NCI-H2196 treated with DMSO at 0.1 percent for 48 hours (cell line): Measurements from ENCODE around the gene SAMD14.

Experiments
- DNase-seq: peaks from one replicate; lab custom pipeline; 2025; ENCODE audit not compliant: unreplicated experiment; lab: John Stamatoyannopoulos, UW

The SAMD14 gene

DNA sequence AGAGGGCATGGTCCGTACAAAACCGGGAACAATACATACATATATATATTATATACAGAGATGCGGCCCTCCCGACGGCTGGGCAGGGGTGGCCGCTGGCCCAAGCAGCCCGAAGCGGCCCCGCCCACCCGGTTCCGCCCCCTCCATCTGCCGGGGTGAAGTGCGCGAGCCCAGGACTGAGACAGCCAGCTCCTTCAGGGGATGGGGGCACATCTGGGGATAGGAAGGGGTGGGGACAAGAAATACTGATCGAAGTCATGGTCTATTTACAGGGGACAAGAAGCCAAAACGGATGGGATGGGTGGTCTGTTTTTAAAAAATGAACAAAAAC is 3.8 kb upstream of the SAMD14 start:
- no peak for DNase-seq

DNA sequence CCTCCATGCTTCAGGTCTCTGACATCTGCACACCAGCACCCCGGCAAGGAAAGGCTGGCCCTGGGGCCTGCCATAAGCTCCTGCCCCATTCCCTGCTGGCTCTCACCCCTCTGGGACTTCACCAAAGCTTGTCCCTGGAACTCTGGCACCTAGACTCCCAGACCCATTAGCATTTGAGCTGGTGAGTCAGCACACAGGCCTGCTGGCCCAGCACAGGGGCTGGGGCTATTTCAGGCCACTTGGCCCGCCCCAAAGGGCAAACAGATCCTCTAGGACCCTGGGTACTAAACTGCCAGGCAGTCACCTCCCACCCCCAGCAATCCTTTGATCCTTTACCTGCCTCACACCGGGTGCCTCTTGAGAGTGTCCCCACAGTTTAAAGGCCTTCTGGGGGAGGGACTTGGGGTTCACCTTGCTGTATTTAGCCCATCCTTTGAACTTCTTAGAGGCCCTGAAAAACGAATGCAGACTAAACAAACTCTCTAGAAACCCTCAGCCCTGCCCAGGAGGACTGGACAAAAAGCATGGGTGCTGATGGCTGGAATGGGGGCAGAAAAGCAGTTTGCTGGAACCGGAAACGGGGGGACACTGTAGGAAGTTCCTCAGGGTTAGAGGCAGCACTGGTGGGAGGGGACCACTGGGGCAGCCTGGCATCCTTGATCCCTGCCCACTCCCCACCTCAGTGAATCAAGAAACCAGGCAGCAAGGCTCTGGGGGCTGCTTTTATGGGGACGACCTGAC is 3.2 kb upstream of the SAMD14 start:
- DNase-seq = no peak

DNA sequence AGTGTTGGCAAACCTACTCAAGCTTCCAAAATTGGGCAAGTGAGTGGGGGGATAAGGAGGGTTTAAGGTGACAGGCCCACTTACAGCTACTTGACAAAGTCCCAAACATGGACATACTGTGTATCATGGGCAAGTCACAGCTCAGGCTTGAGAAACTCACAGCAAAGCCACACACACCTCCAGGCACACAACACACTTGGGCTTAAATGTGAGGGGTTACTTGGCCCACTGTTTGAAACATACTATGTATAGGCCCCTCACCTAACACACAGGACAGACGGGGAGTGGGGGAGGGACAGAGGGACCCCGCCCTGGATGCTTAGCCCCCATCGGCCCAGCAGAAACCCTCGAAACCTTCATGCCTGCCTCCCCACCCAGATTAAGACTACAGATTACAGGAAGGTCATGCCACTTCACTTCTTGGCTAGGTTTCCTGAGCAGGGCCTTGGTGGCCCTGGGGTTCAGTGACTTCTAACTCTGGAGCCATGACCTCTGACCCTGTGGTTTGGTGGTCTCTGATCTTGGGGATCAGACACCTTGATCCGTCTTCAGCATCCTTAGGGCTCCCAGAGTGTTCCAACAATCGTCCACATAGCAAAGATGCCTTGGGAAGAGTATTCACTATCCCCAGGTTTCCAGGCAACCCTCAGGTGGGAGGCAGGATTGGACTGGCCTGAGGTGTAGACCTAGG is 2.3 kb upstream of the SAMD14 start:
- no peak for DNase-seq

DNA sequence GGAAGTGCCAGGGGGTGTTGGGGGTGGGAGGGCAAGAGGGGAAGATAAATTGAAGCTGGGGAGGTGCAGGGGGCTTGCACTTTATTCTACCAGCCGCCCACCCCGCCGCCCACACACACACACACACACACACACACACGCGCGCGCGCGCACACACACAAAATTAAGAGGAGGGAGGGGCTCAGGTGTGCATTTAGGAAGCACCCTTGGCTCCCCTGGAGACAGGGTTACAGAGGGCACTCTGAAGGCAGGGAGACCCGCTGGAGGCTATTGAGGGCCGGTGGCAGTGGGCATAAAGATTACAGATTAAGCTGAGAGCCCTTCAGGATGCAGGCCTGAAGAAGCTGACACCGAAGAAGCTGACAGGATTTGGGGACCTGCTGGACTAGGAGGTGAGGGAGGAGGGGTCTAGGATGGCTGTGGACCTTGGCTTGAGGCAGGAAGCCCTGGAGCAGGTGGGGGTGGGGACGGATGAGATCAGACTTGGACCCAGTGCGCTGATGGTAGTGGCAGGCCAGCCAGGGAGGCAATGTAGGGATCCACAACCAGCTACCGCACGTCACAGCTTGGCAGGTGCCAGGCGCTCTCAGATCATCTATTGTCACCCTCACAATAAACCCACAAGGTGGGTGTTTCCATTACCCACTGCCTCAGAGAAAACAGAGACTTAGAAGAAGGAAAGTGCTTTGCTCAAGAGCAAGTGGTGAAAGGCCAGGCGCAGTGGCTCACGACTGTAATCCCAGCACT is 772 bp upstream of the SAMD14 start:
- peak; percentile 77 for DNase-seq

DNA sequence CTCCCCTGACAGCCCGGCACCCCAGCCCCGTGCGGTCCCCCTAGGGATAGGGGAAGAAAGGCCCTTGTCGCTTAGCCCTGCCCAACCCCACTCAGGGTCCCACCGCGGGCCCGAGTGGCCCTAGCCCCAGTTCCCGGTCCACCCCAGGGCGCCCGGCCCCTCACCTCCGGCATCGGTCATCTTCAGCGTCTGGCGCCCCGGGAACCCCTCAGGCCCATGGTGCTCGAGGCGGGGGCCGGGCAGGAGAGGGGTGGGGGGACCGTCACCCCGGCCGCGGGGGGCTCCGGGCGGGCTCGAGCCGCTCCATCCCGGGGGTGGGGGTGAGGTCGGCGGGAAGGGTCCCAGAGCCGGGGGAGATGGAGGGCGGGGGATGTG is 620 bp downstream of the SAMD14 start:
- DNase-seq = no peak

DNA sequence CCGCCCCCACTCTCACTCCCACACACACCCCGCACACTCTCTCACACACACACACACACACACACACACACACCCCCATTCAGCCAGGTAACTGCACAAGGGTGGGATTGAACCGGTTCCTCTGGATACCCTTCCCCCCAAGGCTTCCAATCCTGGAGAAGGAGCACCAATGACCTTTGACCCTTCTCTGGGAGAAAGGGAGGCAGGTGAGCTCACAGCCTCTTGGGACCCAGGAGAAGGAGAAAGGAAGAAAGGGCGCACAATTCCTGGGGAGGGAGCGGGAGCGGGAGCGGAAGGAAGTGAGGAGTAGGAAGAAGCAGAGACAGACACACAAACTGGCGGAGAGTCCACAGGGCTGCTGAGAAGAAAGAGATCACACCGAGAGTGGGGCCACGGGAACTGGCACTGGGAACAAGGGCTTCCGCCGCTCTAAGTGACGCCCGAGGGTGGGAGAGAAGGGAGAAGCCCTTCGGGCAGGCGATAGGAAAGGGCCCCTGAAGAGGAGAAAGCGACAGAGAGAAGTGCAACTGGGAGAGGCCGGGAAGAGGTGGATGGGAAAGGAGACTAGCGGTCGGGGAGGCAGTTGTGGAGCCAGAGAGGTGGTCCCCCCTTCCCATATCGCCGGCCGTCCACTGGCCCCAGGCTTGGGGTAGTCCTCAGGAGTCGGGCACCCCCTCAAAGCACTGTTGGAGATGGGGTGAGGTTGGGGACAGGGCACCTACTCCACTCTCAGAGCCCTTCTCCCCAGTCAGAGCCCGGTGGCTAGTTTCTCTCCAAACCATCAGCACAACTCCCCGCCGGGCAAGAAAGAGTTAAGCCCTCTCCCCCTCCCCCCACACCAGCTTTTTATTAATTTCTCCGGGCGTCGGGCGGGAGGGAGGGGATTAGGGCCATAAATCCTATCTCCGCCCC is 1.3 kb downstream of the SAMD14 start:
- DNase-seq = no peak

DNA sequence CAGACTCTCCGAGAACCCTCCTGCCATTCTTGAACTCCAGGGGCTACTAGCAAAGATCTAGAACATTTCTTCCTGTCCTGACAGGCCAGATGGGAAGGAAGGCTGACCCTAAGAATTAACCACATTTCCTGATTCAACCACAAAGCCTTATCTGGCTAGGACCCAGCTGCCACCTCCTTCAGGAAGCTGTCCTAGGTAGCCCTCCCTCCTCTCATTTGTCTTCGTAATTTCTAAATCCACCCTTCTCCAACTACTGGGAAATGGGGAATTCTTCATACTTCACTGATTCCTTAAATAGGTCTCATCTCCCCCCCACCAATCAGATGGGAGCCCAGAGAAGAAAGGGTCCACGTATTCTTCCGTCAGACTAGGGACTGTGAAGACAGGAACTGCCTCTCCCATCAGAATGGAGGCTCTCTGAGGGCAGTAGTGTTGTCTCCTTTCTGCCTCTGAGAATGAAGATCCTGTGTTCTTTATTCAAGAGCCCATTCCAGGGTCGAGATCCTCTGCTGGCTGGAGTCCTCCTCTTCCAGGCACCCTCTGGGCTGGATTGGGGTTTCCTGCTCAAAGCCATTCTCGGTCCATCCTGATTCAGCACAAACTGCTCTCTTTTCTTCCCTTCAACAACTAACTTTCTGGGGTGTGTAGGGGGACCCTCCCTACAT is 2.1 kb downstream of the SAMD14 start:
- DNase-seq = no peak

DNA sequence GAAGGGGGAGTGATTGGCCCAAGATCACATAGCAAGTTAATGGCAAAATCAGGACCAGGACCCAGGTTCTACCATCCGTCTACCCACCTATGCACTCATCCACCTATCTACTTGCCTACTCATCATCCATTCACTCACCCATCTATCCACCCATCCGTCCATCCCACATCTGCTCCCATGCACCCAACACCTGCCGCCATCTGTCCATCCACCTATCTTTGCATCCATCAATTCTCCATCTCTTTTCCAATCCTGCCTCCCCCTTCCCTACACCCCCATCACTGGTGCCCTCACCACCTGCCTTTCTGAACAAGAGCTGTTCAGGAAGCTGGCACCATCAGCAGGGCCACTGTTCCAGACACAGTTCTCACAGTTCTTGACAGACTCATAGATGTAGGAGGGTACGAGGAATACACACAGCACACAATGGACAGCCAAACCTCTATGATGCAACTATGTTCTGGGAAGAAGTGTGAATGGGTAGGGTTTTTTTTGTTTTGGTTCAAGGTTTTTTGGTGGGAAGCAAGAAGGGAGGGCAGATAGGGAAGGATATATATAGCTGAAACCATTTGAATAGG is 4.5 kb downstream of the SAMD14 start:
- no peak for DNase-seq

DNA sequence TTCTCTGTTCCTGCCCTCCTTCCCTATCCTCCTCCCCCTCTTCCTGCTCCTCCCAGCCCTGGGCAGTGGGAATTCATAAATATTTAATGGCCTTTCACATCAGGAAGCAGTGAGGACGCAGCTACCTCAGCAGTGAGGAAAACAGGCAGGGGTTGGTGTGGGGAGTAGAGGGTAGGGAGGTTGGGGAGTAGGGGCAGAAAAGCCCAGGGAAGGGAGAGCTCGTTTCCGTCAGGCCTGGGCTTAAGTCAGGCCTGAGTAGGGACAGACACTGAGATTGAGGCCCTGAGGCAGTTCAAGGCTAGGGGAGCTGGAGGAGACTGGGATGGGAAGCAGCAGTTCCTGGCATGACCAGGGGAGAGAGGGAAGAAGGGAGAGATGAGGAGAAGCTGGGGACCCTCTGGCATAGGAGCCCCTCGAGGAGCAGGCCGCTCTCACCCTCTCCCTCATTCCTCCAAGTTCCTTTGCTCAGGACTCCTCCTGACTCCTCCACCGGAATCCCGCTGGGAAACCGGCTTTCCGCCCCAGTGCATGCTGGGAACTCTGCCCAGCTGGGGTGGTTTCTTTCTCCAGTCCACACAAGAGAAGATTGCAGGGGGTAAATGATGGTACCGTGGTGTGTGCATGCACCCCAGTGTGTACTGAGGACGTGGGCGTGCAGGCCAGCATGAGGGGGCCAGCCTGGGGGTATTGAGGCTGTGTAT is 6.2 kb downstream of the SAMD14 start:
- no peak for DNase-seq

DNA sequence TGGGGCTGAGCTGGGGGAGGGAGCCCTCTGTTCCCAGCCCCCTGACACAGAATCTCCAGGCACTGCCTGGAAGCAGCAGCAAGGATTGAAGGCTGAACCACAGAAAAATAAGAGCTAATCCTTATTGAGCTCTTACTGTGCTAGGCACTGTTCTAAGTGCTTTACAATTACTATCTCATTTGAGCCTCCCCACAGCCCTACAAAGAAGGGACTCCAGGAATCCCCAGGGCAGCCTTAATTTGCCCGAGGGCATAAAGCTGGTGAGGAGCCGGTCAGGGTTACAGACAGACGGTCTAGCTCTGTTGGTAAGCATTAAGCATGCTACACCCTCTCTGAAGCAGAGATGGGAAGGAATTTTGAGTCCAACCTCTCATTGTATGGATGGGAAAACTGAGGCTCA is 7.0 kb downstream of the SAMD14 start:
- DNase-seq = no peak

DNA sequence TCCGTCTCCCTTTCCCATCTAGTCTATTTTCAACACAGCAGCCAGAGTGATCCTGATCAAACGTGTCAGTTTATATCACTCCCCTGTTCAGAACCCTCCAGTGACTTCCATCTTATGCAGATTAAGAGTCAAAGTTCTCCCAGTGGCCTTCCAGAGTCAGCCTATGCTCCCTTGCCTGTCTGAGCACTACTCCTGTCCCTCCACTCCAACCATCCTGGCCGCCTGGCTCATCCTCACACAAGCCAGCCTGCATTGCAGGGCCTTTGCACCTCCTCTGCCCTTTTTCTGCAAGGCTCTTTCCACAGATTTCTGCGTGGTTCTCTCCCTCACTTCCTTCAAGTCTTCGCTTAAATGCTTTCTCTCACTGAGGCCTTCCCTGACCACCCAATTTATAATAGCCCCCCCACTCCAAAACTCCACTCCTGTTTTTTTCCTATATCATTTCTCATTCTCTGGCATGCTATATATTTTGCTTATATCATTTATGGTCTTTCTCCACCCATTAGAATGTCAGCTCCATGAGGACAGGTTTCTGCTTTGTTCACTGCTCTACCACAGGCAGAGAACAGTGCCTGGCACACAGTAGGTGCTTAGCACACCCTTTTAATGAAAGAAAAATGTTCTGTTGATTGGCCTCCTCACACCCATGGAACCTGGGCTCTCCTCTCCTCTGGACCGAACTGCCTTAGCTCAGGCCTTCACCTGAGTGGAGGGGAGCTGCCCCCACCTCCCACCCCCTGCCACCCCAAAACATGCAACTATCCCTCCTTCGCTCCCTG is 9.3 kb downstream of the SAMD14 start:
- no peak for DNase-seq

DNA sequence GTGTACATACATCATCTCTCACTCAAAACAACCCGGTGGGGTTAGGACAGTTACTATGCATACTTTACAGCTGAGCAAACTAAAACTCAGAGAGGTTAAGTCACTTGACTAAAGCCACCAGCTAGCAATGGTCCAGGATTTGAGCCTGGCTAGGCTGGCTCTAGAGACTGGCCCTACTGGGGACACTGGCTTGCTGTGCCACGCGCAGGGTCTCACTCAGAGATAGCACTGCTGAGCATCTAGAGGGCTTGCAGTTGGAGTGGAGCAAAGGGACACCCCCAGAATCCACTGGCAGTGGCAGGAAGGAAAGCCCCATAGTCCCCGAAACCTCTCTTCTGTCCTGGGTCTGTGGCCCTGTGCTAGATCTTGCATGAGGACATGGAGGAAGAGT is 11.1 kb downstream of the SAMD14 start:
- DNase-seq = no peak

DNA sequence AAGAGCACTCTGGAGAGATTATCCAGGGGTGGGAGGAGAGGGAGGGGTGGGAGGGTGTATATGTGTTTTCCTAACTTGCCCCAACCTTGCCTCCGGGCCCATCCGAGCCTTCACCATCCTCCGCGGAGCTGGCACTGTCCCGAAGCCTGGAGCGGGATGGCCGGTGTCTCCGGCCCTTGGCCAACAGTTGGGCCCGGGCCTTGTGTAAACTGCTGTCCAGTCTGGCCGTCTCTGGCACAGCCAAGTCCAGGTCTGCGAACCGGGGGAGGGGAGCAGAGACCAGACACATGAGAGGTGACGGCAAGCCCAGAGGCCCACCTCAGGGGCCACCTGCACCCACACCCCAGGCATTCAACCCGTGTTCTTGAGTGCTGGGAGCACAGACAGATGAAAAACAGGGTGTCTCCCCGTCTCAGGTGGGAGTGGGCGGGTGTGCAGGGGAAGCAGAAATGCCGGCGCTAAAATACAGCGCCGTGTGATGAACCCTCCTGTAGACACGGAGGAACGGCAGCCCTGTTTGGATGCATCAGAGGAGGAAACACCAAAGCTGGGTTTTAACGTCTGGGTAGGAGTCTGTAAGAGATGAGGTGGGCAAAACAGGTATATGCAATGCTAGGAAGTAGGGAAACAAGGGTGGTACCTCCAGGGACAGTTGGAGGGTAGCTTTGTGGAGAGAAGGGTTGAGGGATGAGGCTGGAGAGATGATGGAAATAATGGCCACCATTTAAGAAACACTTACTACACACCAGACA is 11.7 kb downstream of the SAMD14 start:
- no peak for DNase-seq

DNA sequence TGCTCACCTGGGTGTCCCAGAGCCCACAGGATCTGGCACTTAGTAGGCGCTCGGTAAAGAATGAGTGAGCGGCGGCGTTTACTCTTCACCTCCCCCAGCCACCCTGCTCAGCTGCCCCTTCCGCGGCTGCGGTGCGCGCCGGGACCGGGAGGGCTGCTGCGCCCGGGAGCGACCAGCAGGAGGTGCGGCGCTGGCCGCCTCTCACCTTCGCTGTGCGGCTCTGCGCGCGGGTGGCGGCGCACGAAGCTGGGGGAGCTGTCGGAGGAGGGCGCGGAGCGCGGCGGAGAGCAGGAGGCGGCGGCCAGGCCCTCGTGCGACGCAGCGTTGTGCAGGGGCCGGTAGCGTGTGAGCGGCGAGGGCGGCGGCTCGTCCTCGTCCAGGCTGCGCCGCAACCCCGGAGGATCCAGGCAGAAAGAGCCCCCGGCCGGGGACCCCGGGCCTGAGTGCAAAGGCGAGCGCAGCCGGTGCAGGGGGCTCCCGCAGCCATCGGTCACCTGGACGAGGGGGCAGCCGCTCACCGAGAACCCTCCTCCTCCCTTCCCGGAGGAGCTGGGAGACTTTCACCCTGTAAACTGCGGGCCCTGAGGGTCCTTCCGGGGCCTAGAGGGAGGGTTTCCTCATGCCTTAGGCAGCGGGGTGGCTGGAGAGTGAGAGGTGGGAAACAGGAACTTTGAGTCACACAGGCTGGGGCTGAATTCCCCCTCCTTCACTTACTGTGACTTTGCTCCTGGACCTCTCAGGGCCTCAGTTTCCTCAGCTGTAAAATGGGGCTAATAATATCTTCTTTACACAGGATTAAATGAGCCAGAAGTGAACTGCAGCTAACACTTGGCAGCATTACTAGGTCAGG is 12.5 kb downstream of the SAMD14 start:
- DNase-seq = no peak

DNA sequence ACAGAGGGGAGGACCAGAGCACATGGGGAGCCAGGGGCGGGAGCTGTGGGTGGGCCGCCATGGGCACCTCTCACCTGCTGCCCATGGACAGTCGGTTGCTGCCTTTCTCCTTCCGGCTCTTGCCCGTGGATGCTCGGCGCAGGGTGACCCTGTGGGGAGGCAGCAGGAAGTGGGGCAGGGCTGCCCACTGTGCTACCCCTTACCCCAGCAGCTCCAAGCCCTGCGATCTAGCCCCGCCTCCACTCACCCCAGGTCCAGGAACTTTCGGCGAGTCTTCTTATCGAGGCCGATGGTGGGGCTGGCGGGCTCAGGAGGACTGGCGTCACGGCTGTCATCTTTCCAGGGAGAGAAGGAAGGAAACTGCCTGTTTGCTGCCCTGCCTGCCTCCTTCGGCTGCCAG is 14.2 kb downstream of the SAMD14 start:
- DNase-seq = no peak

DNA sequence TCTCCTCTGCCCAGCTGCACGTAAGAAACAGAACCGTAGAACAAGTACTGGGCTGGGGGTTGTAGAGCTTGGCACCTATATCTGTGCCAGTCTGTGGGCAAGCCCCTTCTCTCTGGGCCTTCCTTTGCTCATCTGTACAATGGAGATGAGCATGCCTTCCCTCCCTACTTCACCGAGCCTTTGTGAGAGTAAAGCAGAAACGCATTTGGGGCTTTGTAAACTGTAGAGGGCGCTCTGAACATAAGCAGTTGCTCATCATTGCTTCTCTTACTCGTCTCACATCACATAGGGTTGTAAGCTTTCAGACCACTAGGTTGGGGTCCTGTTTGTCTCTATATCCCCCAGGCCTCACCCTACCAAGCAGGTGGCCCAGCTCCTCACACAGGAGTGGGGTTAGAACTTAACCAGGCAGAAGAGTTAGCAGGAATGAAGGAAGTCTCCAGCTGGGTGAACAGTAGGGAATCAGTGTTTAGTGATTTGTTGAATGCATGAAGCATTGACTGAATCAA is 15.1 kb downstream of the SAMD14 start:
- peak; percentile 35 for DNase-seq

DNA sequence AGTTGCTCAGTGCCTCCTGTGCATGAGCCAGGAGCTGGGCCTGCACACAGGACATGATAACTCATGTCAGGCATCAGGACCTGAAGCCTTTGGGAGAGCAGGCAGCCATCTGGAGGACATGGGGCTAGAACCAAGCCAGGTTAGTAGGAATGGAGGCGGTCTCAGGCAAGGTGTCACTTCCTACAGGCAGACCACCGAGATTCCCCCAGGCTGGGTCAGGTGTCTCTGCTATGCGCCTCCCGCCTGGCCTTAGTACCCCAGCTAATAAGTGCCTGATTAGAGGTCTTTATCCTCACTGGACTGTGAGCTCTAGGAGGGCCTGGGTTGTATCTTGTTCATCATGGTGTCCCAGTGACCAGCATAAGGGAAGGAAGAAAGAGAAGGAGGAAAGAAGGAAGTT is 15.6 kb downstream of the SAMD14 start:
- no peak for DNase-seq
